Measurements from ENCODE around the gene MRTFA. TPM values are rescaled to one million over a fixed set of nuclear protein-coding genes. Genes with fewer than 3 reads are reported as not detected.

The MRTFA gene
- polyA plus RNA-seq, 4 donors = 11.9 to 20.0 (median 14.1) TPM

DNA sequence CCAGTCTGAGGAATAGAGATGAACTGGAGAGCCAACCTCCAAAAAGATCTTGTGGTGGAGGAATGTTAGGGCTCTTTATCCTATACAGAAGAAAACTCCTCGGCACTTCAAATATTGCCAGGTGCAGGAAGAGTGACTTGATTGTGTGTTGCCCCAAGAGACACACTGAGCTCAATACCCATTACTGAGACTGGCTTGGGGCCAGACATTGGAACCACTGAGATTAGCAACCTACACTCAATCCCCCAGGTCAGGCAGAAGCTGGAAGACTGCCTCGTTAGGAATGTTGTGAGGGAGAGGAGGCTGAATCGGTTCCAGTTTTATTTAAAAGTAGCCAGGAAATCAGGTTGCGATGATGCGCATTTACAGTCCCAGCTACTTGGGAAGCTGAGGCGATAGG is 268.5 kb downstream of the MRTFA start:
- peak overlapping the region in 1 of 3 donors; percentile 37 for H3K27ac ChIP-seq (ENCODE audit: low read depth in 1 of 3, low read length in 2 of 3)
- peaks cover 0 to 2% (median 0%) of the 10 kb centered on the region in 3 donors for H3K4me1 ChIP-seq (ENCODE audit: control insufficient read depth in 3 of 3, insufficient read depth in 2 of 3, low read depth in 1 of 3, low read length in 2 of 3)
- WGBS, 3 donors = 75 to 77% (median 75%) methylated on average over 6 of the region's 6 CpGs
- FAIRE-seq (no peak), DNase-seq (no peak)
- H3K36me3 ChIP-seq (ENCODE audit: control insufficient read depth in 3 of 3, insufficient read depth in 2 of 3, low read depth in 1 of 3, low read length in 3 of 3) = peaks cover 13 to 40% (median 17%) of the 10 kb centered on the region in 3 donors
- H3K27me3 ChIP-seq (ENCODE audit: control insufficient read depth in 3 of 3, insufficient read depth in 3 of 3, low read length in 3 of 3) = no peaks in the 10 kb centered on the region
- H3K4me3 ChIP-seq (ENCODE audit: low read depth in 1 of 3, low read length in 3 of 3) = no peak overlapping the region
- no peaks in the 10 kb centered on the region for H3K9me3 ChIP-seq (ENCODE audit: control insufficient read depth in 2 of 2, insufficient read depth in 1 of 2, low read depth in 1 of 2, low read length in 1 of 2)

DNA sequence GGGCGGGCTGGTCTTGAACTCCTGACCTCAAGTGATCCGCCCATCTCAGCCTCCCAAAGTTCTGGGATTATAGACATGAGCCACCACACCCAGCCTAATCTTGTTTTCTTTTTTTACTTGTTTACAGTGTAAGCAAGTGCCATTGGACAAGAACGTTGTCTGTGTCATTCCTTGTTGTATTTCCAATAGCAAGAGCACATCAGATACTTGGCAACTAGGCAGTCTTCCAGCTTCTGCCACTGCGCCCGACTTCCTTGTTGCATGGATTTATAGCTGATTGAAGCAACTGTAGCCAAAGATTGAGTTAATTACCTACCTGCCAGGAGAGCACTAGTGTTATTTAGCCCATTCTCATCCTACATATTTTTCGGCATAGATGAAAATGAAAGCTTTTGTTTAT is 269.2 kb downstream of the MRTFA start:
- Histone ChIP-seq H3K4me3 (ENCODE audit: low read depth in 1 of 3, low read length in 3 of 3) (no peak overlapping the region), H3K9me3 (ENCODE audit: control insufficient read depth in 2 of 2, insufficient read depth in 1 of 2, low read depth in 1 of 2, low read length in 1 of 2) (no peaks in the 10 kb centered on the region), H3K4me1 (ENCODE audit: control insufficient read depth in 3 of 3, insufficient read depth in 2 of 3, low read depth in 1 of 3, low read length in 2 of 3) (peaks cover 0 to 2% (median 0%) of the 10 kb centered on the region in 3 donors), H3K36me3 (ENCODE audit: control insufficient read depth in 3 of 3, insufficient read depth in 2 of 3, low read depth in 1 of 3, low read length in 3 of 3) (peaks cover 16 to 44% (median 23%) of the 10 kb centered on the region in 3 donors), H3K27me3 (ENCODE audit: control insufficient read depth in 3 of 3, insufficient read depth in 3 of 3, low read length in 3 of 3) (no peaks in the 10 kb centered on the region), H3K27ac (ENCODE audit: low read depth in 1 of 3, low read length in 2 of 3) (no peak overlapping the region)
- peak in 1 of 2 donors; percentile 70 for DNase-seq
- 23 to 63% (median 48%) methylated on average over 6 of the region's 6 CpGs for WGBS, 3 donors
- FAIRE-seq = no peak

DNA sequence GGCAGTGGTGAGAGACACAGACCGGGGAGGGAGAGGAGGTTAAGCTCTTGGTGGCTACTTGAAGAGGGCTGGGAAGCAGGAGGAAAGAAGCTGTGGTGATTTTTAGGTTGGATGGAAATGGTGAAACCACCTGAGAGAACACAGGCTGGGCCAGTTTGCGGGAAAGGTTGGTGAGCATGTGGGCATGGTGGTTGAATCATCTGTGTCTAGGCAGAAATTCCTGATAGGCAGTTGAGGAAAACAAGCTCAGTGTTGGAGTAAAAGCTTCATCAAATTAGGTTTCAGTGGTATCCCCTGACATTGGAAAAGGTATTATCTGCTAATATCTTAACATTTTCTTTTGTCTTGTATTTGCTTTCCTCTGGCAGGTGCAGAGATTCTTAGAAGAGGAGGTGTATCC is 270.5 kb downstream of the MRTFA start:
- 94 to 98% (median 98%) methylated on average over 2 of the region's 2 CpGs for WGBS, 3 donors
- no peak for FAIRE-seq
- H3K9me3 ChIP-seq (ENCODE audit: control insufficient read depth in 2 of 2, insufficient read depth in 1 of 2, low read depth in 1 of 2, low read length in 1 of 2) = no peaks in the 10 kb centered on the region
- H3K36me3 ChIP-seq (ENCODE audit: control insufficient read depth in 3 of 3, insufficient read depth in 2 of 3, low read depth in 1 of 3, low read length in 3 of 3) = peaks cover 23 to 51% (median 33%) of the 10 kb centered on the region in 3 donors
- no peak overlapping the region for H3K4me3 ChIP-seq (ENCODE audit: low read depth in 1 of 3, low read length in 3 of 3)
- H3K27me3 ChIP-seq (ENCODE audit: control insufficient read depth in 3 of 3, insufficient read depth in 3 of 3, low read length in 3 of 3) = no peaks in the 10 kb centered on the region
- no peak overlapping the region for H3K27ac ChIP-seq (ENCODE audit: low read depth in 1 of 3, low read length in 2 of 3)
- no peaks in the 10 kb centered on the region for H3K4me1 ChIP-seq (ENCODE audit: control insufficient read depth in 3 of 3, insufficient read depth in 2 of 3, low read depth in 1 of 3, low read length in 2 of 3)
- DNase-seq = no peak

DNA sequence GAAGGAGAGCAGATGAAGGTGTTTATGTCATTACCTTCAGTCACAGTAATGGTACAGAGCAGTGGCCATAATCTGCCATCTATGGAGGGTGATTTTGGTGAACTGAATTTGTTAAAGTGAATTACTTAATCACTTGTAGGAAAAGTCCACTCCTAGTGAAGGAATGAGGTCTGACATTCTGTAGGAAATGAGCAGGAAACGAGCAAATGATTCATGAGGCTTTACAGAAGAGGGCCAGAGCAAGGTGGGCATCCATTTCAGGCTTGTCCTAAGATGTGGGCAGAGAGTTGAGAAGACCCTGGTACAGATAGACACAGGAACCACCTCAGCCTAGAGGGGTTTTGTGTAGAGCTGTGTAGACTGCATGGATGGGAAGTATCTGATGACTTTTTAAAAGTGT is 272.1 kb downstream of the MRTFA start:
- FAIRE-seq (no peak), DNase-seq (no peak)
- peaks cover 33 to 67% (median 41%) of the 10 kb centered on the region in 3 donors for H3K36me3 ChIP-seq (ENCODE audit: control insufficient read depth in 3 of 3, insufficient read depth in 2 of 3, low read depth in 1 of 3, low read length in 3 of 3)

DNA sequence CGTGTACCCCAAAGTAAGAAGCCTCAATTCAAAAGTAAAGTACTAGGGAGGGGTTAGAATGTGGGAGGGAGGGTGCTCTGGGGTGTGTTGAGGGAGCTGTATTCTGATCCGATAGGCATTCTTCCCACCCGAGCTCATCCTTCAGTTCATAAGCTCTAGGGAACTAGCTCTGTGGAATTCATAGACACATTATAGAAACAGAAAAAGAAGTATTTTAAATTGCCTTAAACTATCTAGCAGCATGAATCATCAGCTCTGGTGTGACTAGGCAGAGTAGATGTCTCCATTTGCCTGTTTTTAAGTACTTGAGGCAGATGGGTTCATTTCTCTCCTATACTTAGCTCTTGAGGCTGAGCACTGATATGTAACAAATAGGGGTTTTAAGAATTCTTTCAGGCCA is 273.5 kb downstream of the MRTFA start:
- FAIRE-seq = no peak
- WGBS, 3 donors = 92 to 96% (median 92%) methylated on average over 3 of the region's 3 CpGs

More for the DNA sequence above, 272.1 kb downstream of the MRTFA start:
- Histone ChIP-seq H3K4me3 (ENCODE audit: low read depth in 1 of 3, low read length in 3 of 3) (no peak overlapping the region), H3K9me3 (ENCODE audit: control insufficient read depth in 2 of 2, insufficient read depth in 1 of 2, low read depth in 1 of 2, low read length in 1 of 2) (no peaks in the 10 kb centered on the region), H3K27me3 (ENCODE audit: control insufficient read depth in 3 of 3, insufficient read depth in 3 of 3, low read length in 3 of 3) (no peaks in the 10 kb centered on the region), H3K27ac (ENCODE audit: low read depth in 1 of 3, low read length in 2 of 3) (no peak overlapping the region), H3K4me1 (ENCODE audit: control insufficient read depth in 3 of 3, insufficient read depth in 2 of 3, low read depth in 1 of 3, low read length in 2 of 3) (no peaks in the 10 kb centered on the region)
- WGBS, 3 donors = 76 to 81% (median 76%) methylated on average over 1 of the region's 1 CpG

DNA sequence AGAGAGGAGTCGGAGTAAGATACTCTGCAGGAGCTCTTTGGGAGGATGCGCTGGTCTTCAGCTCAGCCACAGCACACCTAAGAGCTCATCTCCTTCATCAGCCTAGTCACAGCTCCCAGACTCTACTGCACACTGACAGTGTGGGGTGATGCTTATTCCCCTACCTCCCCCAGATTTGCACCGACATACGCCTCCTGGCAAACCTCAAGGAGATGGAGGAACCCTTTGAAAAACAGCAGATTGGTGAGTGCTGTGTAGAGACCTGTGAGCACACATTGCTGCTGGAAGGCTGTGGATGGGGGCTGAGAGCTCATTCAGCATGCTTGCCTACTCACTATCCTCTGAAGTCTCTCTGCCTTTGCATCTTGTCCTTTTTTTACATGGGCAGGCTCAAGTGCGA is 275.4 kb downstream of the MRTFA start:
- no peaks in the 10 kb centered on the region for H3K9me3 ChIP-seq (ENCODE audit: control insufficient read depth in 2 of 2, insufficient read depth in 1 of 2, low read depth in 1 of 2, low read length in 1 of 2)
- no peaks in the 10 kb centered on the region for H3K27me3 ChIP-seq (ENCODE audit: control insufficient read depth in 3 of 3, insufficient read depth in 3 of 3, low read length in 3 of 3)
- H3K4me1 ChIP-seq (ENCODE audit: control insufficient read depth in 3 of 3, insufficient read depth in 2 of 3, low read depth in 1 of 3, low read length in 2 of 3) = no peaks in the 10 kb centered on the region
- DNase-seq (no peak), FAIRE-seq (no peak)
- H3K4me3 ChIP-seq (ENCODE audit: low read depth in 1 of 3, low read length in 3 of 3) = no peak overlapping the region
- H3K27ac ChIP-seq (ENCODE audit: low read depth in 1 of 3, low read length in 2 of 3) = no peak overlapping the region
- H3K36me3 ChIP-seq (ENCODE audit: control insufficient read depth in 3 of 3, insufficient read depth in 2 of 3, low read depth in 1 of 3, low read length in 3 of 3) = peaks cover 41 to 80% (median 42%) of the 10 kb centered on the region in 3 donors
- WGBS, 3 donors = 97 to 100% (median 99%) methylated on average over 5 of the region's 5 CpGs

More for the DNA sequence above, 273.5 kb downstream of the MRTFA start:
- H3K27ac ChIP-seq (ENCODE audit: low read depth in 1 of 3, low read length in 2 of 3) = no peak overlapping the region
- H3K9me3 ChIP-seq (ENCODE audit: control insufficient read depth in 2 of 2, insufficient read depth in 1 of 2, low read depth in 1 of 2, low read length in 1 of 2) = no peaks in the 10 kb centered on the region
- no peaks in the 10 kb centered on the region for H3K27me3 ChIP-seq (ENCODE audit: control insufficient read depth in 3 of 3, insufficient read depth in 3 of 3, low read length in 3 of 3)
- H3K4me1 ChIP-seq (ENCODE audit: control insufficient read depth in 3 of 3, insufficient read depth in 2 of 3, low read depth in 1 of 3, low read length in 2 of 3) = no peaks in the 10 kb centered on the region
- H3K36me3 ChIP-seq (ENCODE audit: control insufficient read depth in 3 of 3, insufficient read depth in 2 of 3, low read depth in 1 of 3, low read length in 3 of 3) = peaks cover 41 to 70% (median 44%) of the 10 kb centered on the region in 3 donors
- H3K4me3 ChIP-seq (ENCODE audit: low read depth in 1 of 3, low read length in 3 of 3) = no peak overlapping the region
- no peak for DNase-seq

Other genes starting within 250 kb of the MRTFA start
- under 1 TPM in 2 of 4 donors, not detected in 2; 0.04 to 0.39 TPM for gene MCHR1, start 42.8 kb upstream of the MRTFA start, polyA plus RNA-seq
- 10 to 100 TPM in 2 of 4 donors, 1 to 10 TPM in 2; 8.1 to 18.5 (median 11.0) TPM for gene SLC25A17, start 182.6 kb upstream of the MRTFA start, polyA plus RNA-seq
- 100 to 1,000 TPM in 3 of 4 donors, 10 to 100 TPM in 1; 69.6 to 585 (median 127) TPM for gene ST13, start 219.9 kb upstream of the MRTFA start, polyA plus RNA-seq
- gene XPNPEP3, start 220.4 kb upstream of the MRTFA start, polyA plus RNA-seq = 10 to 100 TPM in 1 of 4 donors, 1 to 10 TPM in 2, under 1 TPM in 1; 0.89 to 11.9 (median 2.6) TPM
- 1 to 10 TPM in 1 of 4 donors, under 1 TPM in 3; 0.25 to 1.6 (median 0.72) TPM for gene DNAJB7, start 225.4 kb upstream of the MRTFA start, polyA plus RNA-seq

All from small intestine (tissue), 7 donors.